GM12878 (cell line): Measurements from ENCODE around the gene TEC. TPM values are rescaled to one million over a fixed set of nuclear protein-coding genes. Genes with fewer than 3 reads are reported as not detected.

Experiments
- ATAC-seq: fragments of 200-7000 bp; cut with Tn5 transposase; 3 replicates; pipeline ENCODE4 v1.9.1; 2020; ENCODE audit warnings: mild to moderate bottlenecking, moderate library complexity
- BruUV-seq: library from RNA; stranded (reverse); fragments of 400-500 nt; replicated peaks from 2 replicates; lab custom pipeline; 2021; lab: Mats Ljungman, UMichigan
- CTCF ChIA-PET: fragments of 300-600 bp; sonication (Branson Sonifier 250); formaldehyde crosslinking; extraction: SDS; loops from one replicate; lab custom pipeline; 2021; ENCODE audit warnings: inconsistent platforms; lab: Yijun Ruan, JAX
- POLR2A ChIA-PET: fragments of 350-600 bp; formaldehyde crosslinking; extraction: SDS; loops from one replicate; lab custom pipeline; 2021; ENCODE audit warnings: inconsistent platforms; lab: Charles Lee
- RAD21 ChIA-PET: fragments of 300-600 bp; sonication (Branson Sonifier 250); formaldehyde crosslinking; loops from one replicate; lab custom pipeline; 2023; ENCODE audit warnings: antibody characterized with exemption; ENCODE audit not compliant: unreplicated experiment; lab: Charles Lee
- SMC1A ChIA-PET: fragments of 300-600 bp; sonication (Branson Sonifier 250); formaldehyde crosslinking; loops from one replicate; lab custom pipeline; 2023; ENCODE audit not compliant: unreplicated experiment, uncharacterized antibody; lab: Charles Lee
- DNase-seq: peaks from one replicate; pipeline ENCODE4 v3.0.0-alpha.2; 2011; ENCODE audit warnings: low read depth, low spot score
- FAIRE-seq: peaks from 3 replicates; lab custom pipeline; 2011; peaks lifted over from hg19 to GRCh38; lab: Jason Lieb, UNC
- H2AFZ ChIP-seq: 2 replicates; pipeline ENCODE4 v1.6.0; 2011; ENCODE audit warnings: low read depth, low read length, control low read depth; ENCODE audit not compliant: control insufficient read depth
- H3K27ac ChIP-seq: 2 replicates; pipeline ENCODE4 v1.5.1; 2011; ENCODE audit warnings: control low read depth; ENCODE audit not compliant: control insufficient read depth, insufficient read depth
- H3K27me3 ChIP-seq, 2 experiments: replicated peaks in 1 of 2; 2 replicates each; pipeline versions ENCODE4 v1.6.0 to v1.6.1; 2011; ENCODE audit warnings: low read length in 1 of 2; ENCODE audit not compliant: control insufficient read depth in 2 of 2, insufficient read depth in 2 of 2
- H3K36me3 ChIP-seq, 2 experiments: 2 replicates each; pipeline ENCODE4 v1.5.1; 2011; ENCODE audit warnings: low read length in 1 of 2; ENCODE audit not compliant: control insufficient read depth in 2 of 2, insufficient read depth in 2 of 2
- H3K4me1 ChIP-seq: 2 replicates; pipeline ENCODE4 v1.6.1; 2011; ENCODE audit warnings: mild to moderate bottlenecking, low read length, moderate library complexity, mixed read lengths; ENCODE audit not compliant: control insufficient read depth, insufficient read depth
- H3K4me2 ChIP-seq: 2 replicates; pipeline ENCODE4 v1.6.0; 2011; ENCODE audit warnings: control low read depth; ENCODE audit not compliant: control insufficient read depth, insufficient read depth
- H3K4me3 ChIP-seq: fragments of 200-600 bp; sonication (generic); 2 replicates; pipeline ENCODE4 v1.5.1; 2016
- H3K79me2 ChIP-seq: 2 replicates; pipeline ENCODE4 v1.6.0; 2011; ENCODE audit warnings: low read length; ENCODE audit not compliant: control insufficient read depth, insufficient read depth
- H3K9ac ChIP-seq: 2 replicates; pipeline ENCODE4 v1.8.0; 2011; ENCODE audit warnings: low read length, control low read depth, mixed read lengths; ENCODE audit not compliant: control insufficient read depth, insufficient read depth
- H3K9me3 ChIP-seq: replicated peaks from 3 replicates; pipeline ENCODE4 v1.5.1; 2011; ENCODE audit warnings: mild to moderate bottlenecking, low read length; ENCODE audit not compliant: control insufficient read depth, insufficient read depth
- H4K20me1 ChIP-seq: 2 replicates; pipeline ENCODE4 v1.6.0; 2011; ENCODE audit not compliant: control insufficient read depth, insufficient read depth
- ASH2L ChIP-seq: fragments of 300-600, 200-600 bp; sonication (generic); IDR thresholded peaks from 2 replicates; pipeline ENCODE4 v1.6.1; 2017; ENCODE audit warnings: low read depth, mild to moderate bottlenecking, borderline replicate concordance
- CBX3 ChIP-seq: fragments of 200-600 bp; sonication (generic); IDR thresholded peaks from 2 replicates; pipeline ENCODE4 v1.6.1; 2016; ENCODE audit warnings: low read depth, borderline replicate concordance
- CHD2 ChIP-seq: IDR thresholded peaks from 2 replicates; pipeline ENCODE4 v1.6.1; 2011; ENCODE audit warnings: low read depth, low read length, improper control_type of control experiment, borderline replicate concordance
- E2F4 ChIP-seq: IDR thresholded peaks from 2 replicates; pipeline ENCODE4 v1.6.1; 2012; ENCODE audit warnings: low read depth, low read length, improper control_type of control experiment
- IRF4 ChIP-seq: IDR thresholded peaks from 2 replicates; pipeline ENCODE4 v1.6.1; 2011; ENCODE audit warnings: low read depth, low read length
- MAX ChIP-seq: IDR thresholded peaks from 2 replicates; pipeline ENCODE4 v1.6.1; 2012; ENCODE audit warnings: low read depth, low read length, improper control_type of control experiment
- MEF2B ChIP-seq: fragments of 450-650 bp; IDR thresholded peaks from 2 replicates; pipeline ENCODE4 v1.6.1; 2018; ENCODE audit warnings: mild to moderate bottlenecking, moderate library complexity; ENCODE audit not compliant: partially characterized antibody, poor library complexity, severe bottlenecking
- MTA2 ChIP-seq: fragments of 450-650 bp; IDR thresholded peaks from 2 replicates; pipeline ENCODE4 v1.6.1; 2016; ENCODE audit warnings: low read depth, mild to moderate bottlenecking, moderate library complexity
- RAD21 ChIP-seq: IDR thresholded peaks from 2 replicates; pipeline ENCODE4 v1.6.1; 2011; ENCODE audit warnings: mild to moderate bottlenecking, low read depth, low read length, moderate library complexity; ENCODE audit not compliant: insufficient read depth
- ZNF217 ChIP-seq: fragments of 450-650 bp; IDR thresholded peaks from 2 replicates; pipeline ENCODE4 v1.6.1; 2017; ENCODE audit warnings: antibody characterized with exemption, mild to moderate bottlenecking
- WGBS: methylation state at CpG from one replicate; pipeline ENCODE4 v1.1.6; 2016; ENCODE audit warnings: low lambda C conversion rate; ENCODE audit not compliant: insufficient replicate concordance, insufficient coverage; ENCODE audit errors: missing lambda C conversion rate; 5-methylcytosine and 5-hydroxymethylcytosine counted together
- in situ Hi-C: fragments of 300-500 bp; cut with MboI; formaldehyde crosslinking; loops from 9 replicates; pipeline ENCODE4 v1.14.3; 2018; ENCODE audit warnings: mixed read lengths
- intact Hi-C: fragments of 100-400 bp; cut with micrococcal nuclease; formaldehyde crosslinking; loops from one replicate; pipeline ENCODE4 v1.14.2; 2022; ENCODE audit not compliant: unreplicated experiment
- polyA plus RNA-seq, 11 experiments: library from polyadenylated mRNA; depleted of rRNA in 4 of 11; unstranded in 6 of 11; stranded (reverse) in 5 of 11; fragments of >200 nt; fragmentation: Nextera tagmentation in 4 of 11; fragmentation: Illumina TruSeq in 1 of 11; extraction: Ambion mirVana in 4 of 11; extraction: Trizol in 1 of 11; gene quantifications; 1 replicate in 1 of 11; 2 replicates in 10 of 11; pipeline versions ENCODE4 v1.2.1 to v1.2.3, GENCODE V29; 2011 to 2016; ENCODE audit warnings: inconsistent platforms in 2 of 11, missing spikeins in 2 of 11, low read depth in 1 of 11
- total RNA-seq, 4 experiments: library from RNA; depleted of rRNA in 3 of 4; stranded (reverse); fragments of >200 nt in 3 of 4; fragmentation: Illumina TruSeq in 1 of 4; extraction: Trizol in 1 of 4; gene quantifications; 2 replicates each; pipeline versions ENCODE4 v1.2.1 to v1.2.3, GENCODE V29; 2013 to 2021

TEC gene
- total and polyA plus RNA-seq, 10 of the 15 experiments (the other 5 are each of a cell fraction or from before 2014, with no cell fraction given) = 7.4 to 27.2 (median 17.1) TPM

DNA sequence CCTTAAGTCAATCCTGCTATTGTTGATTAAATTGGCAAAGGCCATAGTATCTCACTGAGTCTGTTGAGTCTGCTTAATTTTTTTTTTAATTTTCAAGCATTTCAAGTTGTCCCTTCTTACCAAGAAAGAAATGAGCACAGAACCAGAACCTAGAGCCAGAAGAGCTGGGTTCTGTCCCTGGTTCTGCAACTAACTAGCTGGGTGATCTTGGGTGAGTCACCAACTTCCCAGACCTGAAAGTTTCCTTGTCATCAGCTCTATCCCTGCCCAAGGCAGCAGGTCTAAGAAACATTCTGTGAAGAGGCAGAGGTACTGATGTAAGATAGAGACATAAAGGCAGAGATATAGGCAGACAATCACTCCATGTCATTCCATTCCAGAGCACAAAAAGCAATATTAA, 17.3 kb downstream of the TEC start (continued):
- no peak for TF ChIP-seq MAX
- TF ChIP-seq ZNF217 = no peak
- TF ChIP-seq IRF4 = no peak
- no peak for TF ChIP-seq CBX3

DNA sequence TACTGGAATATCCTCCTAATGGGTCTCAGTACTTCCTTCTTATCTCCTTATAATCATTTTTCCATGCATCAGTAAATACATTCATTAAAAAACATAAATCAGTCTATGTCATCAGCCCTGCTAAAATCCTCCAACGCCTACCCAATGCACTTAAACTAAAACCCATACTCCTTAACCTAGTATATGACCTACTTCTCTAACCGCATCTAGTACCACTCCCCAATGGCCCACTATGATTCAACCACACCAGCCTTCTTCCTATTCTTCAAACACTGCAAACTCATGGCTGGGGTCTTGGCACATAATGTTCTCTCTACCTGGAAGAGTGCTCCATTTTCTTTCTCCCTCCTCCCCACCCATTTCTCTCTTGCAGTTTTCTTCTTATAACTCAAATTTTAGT, 18.7 kb downstream of the TEC start:
- H3K9me3 ChIP-seq = no peaks in the 10 kb centered on the region; the same call in 1 of the 3 replicates
- H3K4me1 ChIP-seq = peaks cover 22% of the 10 kb centered on the region
- H3K36me3 ChIP-seq = peaks cover 0 to 3% of the 10 kb centered on the region in 2 experiments; a peak in 2 of 4 replicates
- intact Hi-C loops (no loop called here), in situ Hi-C loops (no loop called here)
- ChIA-PET RAD21 (interaction anchor here (2.5 to 2.6 kb wide), 2 partner anchors 16 to 24 kb away, joined by 6 to 8 read pairs; no protein-coding TSS in a partner anchor), POLR2A (interaction anchor here (1.1 to 1.5 kb wide), 3 partner anchors 9 to 17 kb away, joined by 5 to 6 read pairs (median 5); no protein-coding TSS in a partner anchor), SMC1A (interaction anchor here (1.4 to 3.8 kb wide), 5 partner anchors 10 to 55 kb away, joined by 5 to 30 read pairs (median 10); no protein-coding TSS in a partner anchor), CTCF (interaction anchor here (1.4 kb wide), 1 partner anchor 17 kb away, joined by 3 read pairs; no protein-coding TSS in a partner anchor)
- FAIRE-seq (no peak), DNase-seq (no peak), ATAC-seq (no peak)
- peaks cover 87% of the 10 kb centered on the region for H3K79me2 ChIP-seq
- H2AFZ ChIP-seq = no peak overlapping the region
- H3K4me3 ChIP-seq = no peak overlapping the region
- no peak overlapping the region for H3K4me2 ChIP-seq
- no peaks in the 10 kb centered on the region; the same call in 1 of the 2 replicates for H4K20me1 ChIP-seq
- BruUV-seq = no TSS peak
- 92% methylated on average over 2 of the region's 2 CpGs for WGBS
- no peak for TF ChIP-seq MTA2
- no peak for TF ChIP-seq CHD2
- TF ChIP-seq E2F4 = no peak
- TF ChIP-seq MEF2B = no peak
- TF ChIP-seq RAD21 = no peak
- no peak for TF ChIP-seq ASH2L
- H3K27ac ChIP-seq = no peak overlapping the region
- H3K27me3 ChIP-seq = no peaks in the 10 kb centered on the region
- H3K9ac ChIP-seq = no peak overlapping the region
